HG02763 (cell line): ENCODE results near the gene ADPRH.
"Not testable (repeated sequence)": the region's sequence is repeated elsewhere in the genome, so short reads cannot be mapped to it uniquely, and the experiment has no call there.

Experiments used
- ATAC-seq: cut with Tn5 transposase; IDR thresholded peaks from one replicate; pipeline ENCODE4 v1.9.1; 2021; ENCODE audit warnings: mild to moderate bottlenecking, moderate library complexity; ENCODE audit not compliant: unreplicated experiment

ADPRH gene

GRCh38 chr3:119559441-119559963, 19.8 kb upstream of the ADPRH start, which contains the start of gene CD80:
Gene CD80, minus strand, starts transcription at chr3:119559614. Its CDS starts 1,886 bp downstream, at chr3:119557728.
- peak; percentile 48 for ATAC-seq

GRCh38 chr3:119560160-119560559, 19.1 kb upstream of the ADPRH start:
- ATAC-seq, result no peak

GRCh38 chr3:119562307-119562961, 16.9 kb upstream of the ADPRH start:
- peak; percentile 75 for ATAC-seq

GRCh38 chr3:119563334-119563733, 16.0 kb upstream of the ADPRH start:
- not testable (repeated sequence) for ATAC-seq

GRCh38 chr3:119569156-119569555, 10.1 kb upstream of the ADPRH start:
- no peak for ATAC-seq

- no peak for ATAC-seq
Measured at GRCh38 chr3:119570229-119570628, 9.1 kb upstream of the ADPRH start.

- ATAC-seq, result no peak
Measured at GRCh38 chr3:119571230-119571629, 8.1 kb upstream of the ADPRH start.

- ATAC-seq, result no peak
Measured at GRCh38 chr3:119571688-119572087, 7.6 kb upstream of the ADPRH start.

- ATAC-seq, result no peak
Measured at GRCh38 chr3:119575507-119575906, 3.8 kb upstream of the ADPRH start.

GRCh38 chr3:119580067-119580760, 922 bp downstream of the ADPRH start:
- peak; percentile 66 for ATAC-seq

- peak; percentile 28 for ATAC-seq
Measured at GRCh38 chr3:119582178-119582577, 2.9 kb downstream of the ADPRH start.

GRCh38 chr3:119585208-119585607, 5.9 kb downstream of the ADPRH start:
- ATAC-seq, result no peak

GRCh38 chr3:119585856-119586570, 6.7 kb downstream of the ADPRH start:
- ATAC-seq, result no peak

GRCh38 chr3:119586733-119587172, 7.5 kb downstream of the ADPRH start:
- no peak for ATAC-seq

GRCh38 chr3:119588112-119588511, 8.8 kb downstream of the ADPRH start:
- peak; percentile 58 for ATAC-seq

GRCh38 chr3:119589102-119589773, 9.9 kb downstream of the ADPRH start:
- ATAC-seq, result no peak

GRCh38 chr3:119590706-119591105, 11.4 kb downstream of the ADPRH start:
- ATAC-seq, result no peak

- no peak for ATAC-seq
Measured at GRCh38 chr3:119592861-119593260, 13.6 kb downstream of the ADPRH start.

- no peak for ATAC-seq
Measured at GRCh38 chr3:119594066-119594465, 14.8 kb downstream of the ADPRH start.

- ATAC-seq, result not testable (repeated sequence)
Measured at GRCh38 chr3:119594929-119595328, 15.6 kb downstream of the ADPRH start.
